ENCODE data around the gene RNF151.
"Not testable (repeated sequence)": the region's sequence is repeated elsewhere in the genome, so short reads cannot be mapped to it uniquely, and the experiment has no call there.

RNF151 gene

GRCh38 chr16:2009164-2009711, 42.6 kb downstream of the RNF151 start:
- Histone ChIP-seq H3F3A (ENCODE audit: insufficient read depth, low read length) (no peaks in the 10 kb centered on the region), H3K27me3 (replicated peaks; ENCODE audit: insufficient read depth, low read length) (no peaks in the 10 kb centered on the region), H3K4me2 (ENCODE audit: low read depth, low read length) (peak overlapping the region; percentile 96), H3K9me2 (replicated peaks; ENCODE audit: insufficient read depth, low read length) (no peaks in the 10 kb centered on the region), H3K79me2 (ENCODE audit: low read length) (peaks cover 60% of the 10 kb centered on the region), H3K9ac (ENCODE audit: low read length) (peak overlapping the region; percentile 89), H3K27ac (ENCODE audit: low read length) (peak overlapping the region; percentile 47; the same call in 1 of the 2 replicates), H2AFZ (ENCODE audit: low read length) (peak overlapping the region; percentile 17; the same call in 1 of the 2 replicates), H3K4me1 (ENCODE audit: low read length) (peaks cover 17% of the 10 kb centered on the region; the same call in 1 of the 2 replicates), H4K20me1 (ENCODE audit: insufficient read depth, low read length) (peaks cover 6% of the 10 kb centered on the region; the same call in 1 of the 2 replicates), H3K36me3 (replicated peaks; ENCODE audit: insufficient read depth, low read length) (no peaks in the 10 kb centered on the region), H3K9me3 (replicated peaks; ENCODE audit: insufficient read depth, low read length) (no peaks in the 10 kb centered on the region), H3K4me3 (ENCODE audit: low read length) (peak overlapping the region; percentile 92)
- DNase-seq = peak; percentile 22
- TF ChIP-seq CTCF (IDR thresholded peaks at IDR 0.05; ENCODE audit: low read length) = no peak
- no peak for TF ChIP-seq EZH2 (optimal IDR thresholded peaks at IDR 0.05; ENCODE audit: low read depth, low read length)
- no peak for TF ChIP-seq EZH2phosphoT487 (IDR thresholded peaks at IDR 0.05; ENCODE audit: low read length)

GRCh38 chr16:2009791-2010510, 43.3 kb downstream of the RNF151 start, which contains the start of gene ZNF598:
Gene ZNF598 (minus strand): TSS chr16:2009821.
- peak within 1 kb of the TSS; percentile 66 for H2AFZ ChIP-seq (ENCODE audit: low read length)
- no peaks in the 10 kb centered on the region for H3K9me2 ChIP-seq (replicated peaks; ENCODE audit: insufficient read depth, low read length)
- H3F3A ChIP-seq (ENCODE audit: insufficient read depth, low read length) = no peaks in the 10 kb centered on the region
- peak; percentile 91 for DNase-seq
- H3K4me3 ChIP-seq (ENCODE audit: low read length) = peak within 1 kb of the TSS; percentile 92
- no peaks in the 10 kb centered on the region for H3K9me3 ChIP-seq (replicated peaks; ENCODE audit: insufficient read depth, low read length)
- peaks cover 6% of the 10 kb centered on the region; the same call in 1 of the 2 replicates for H4K20me1 ChIP-seq (ENCODE audit: insufficient read depth, low read length)
- peak within 1 kb of the TSS; percentile 89 for H3K9ac ChIP-seq (ENCODE audit: low read length)
- H3K4me1 ChIP-seq (ENCODE audit: low read length) = peaks cover 17% of the 10 kb centered on the region; the same call in 1 of the 2 replicates
- no peak for TF ChIP-seq CTCF (IDR thresholded peaks at IDR 0.05; ENCODE audit: low read length)
- TF ChIP-seq EZH2 (optimal IDR thresholded peaks at IDR 0.05; ENCODE audit: low read depth, low read length) = no peak
- no peak for TF ChIP-seq EZH2phosphoT487 (IDR thresholded peaks at IDR 0.05; ENCODE audit: low read length)
- peaks cover 53% of the 10 kb centered on the region for H3K79me2 ChIP-seq (ENCODE audit: low read length)
- no peaks in the 10 kb centered on the region for H3K27me3 ChIP-seq (replicated peaks; ENCODE audit: insufficient read depth, low read length)
- H3K27ac ChIP-seq (ENCODE audit: low read length) = peak within 1 kb of the TSS; percentile 47; the same call in 1 of the 2 replicates
- H3K4me2 ChIP-seq (ENCODE audit: low read depth, low read length) = peak within 1 kb of the TSS; percentile 96
- no peaks in the 10 kb centered on the region for H3K36me3 ChIP-seq (replicated peaks; ENCODE audit: insufficient read depth, low read length)

GRCh38 chr16:2011726-2012125, 45.1 kb downstream of the RNF151 start:
- not testable (repeated sequence) for H3K36me3 ChIP-seq (replicated peaks; ENCODE audit: insufficient read depth, low read length); H4K20me1 ChIP-seq (ENCODE audit: insufficient read depth, low read length); H3K4me2 ChIP-seq (ENCODE audit: low read depth, low read length); H2AFZ ChIP-seq (ENCODE audit: low read length); H3F3A ChIP-seq (ENCODE audit: insufficient read depth, low read length); DNase-seq; H3K9me2 ChIP-seq (replicated peaks; ENCODE audit: insufficient read depth, low read length); H3K9ac ChIP-seq (ENCODE audit: low read length); H3K27ac ChIP-seq (ENCODE audit: low read length); H3K9me3 ChIP-seq (replicated peaks; ENCODE audit: insufficient read depth, low read length); H3K4me3 ChIP-seq (ENCODE audit: low read length); H3K27me3 ChIP-seq (replicated peaks; ENCODE audit: insufficient read depth, low read length)
- peaks cover 17% of the 10 kb centered on the region; the same call in 1 of the 2 replicates for H3K4me1 ChIP-seq (ENCODE audit: low read length)
- peaks cover 35% of the 10 kb centered on the region for H3K79me2 ChIP-seq (ENCODE audit: low read length)

All from MM.1S (cell line).